ENCODE measurements around the gene SNRK. TPM values are rescaled to one million over a fixed set of nuclear protein-coding genes. Genes with fewer than 3 reads are reported as not detected.

The SNRK gene
- total RNA-seq, 1 experiment from 2014 or later: 53.3 TPM

DNA sequence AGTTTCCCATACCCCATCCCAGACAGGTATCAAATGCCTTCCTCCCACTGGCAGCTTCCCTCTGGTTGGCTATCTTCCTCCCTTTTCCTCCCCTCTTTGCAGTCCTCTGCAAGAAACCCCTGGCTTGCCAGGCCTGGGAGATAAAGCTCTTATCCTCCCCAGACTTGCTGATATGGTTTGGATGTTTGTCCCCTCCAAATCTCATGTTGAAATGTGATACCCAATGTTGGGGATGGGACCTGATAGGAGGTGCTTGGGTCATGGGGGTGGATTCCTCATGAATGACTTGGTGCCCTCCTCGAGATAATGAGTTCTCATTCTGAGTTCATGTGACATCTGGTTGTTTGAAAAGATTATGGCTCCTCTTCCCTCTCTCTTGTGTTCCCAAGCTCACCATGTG lies 32.2 kb upstream of the SNRK start:
- no peaks in the 10 kb centered on the region for H3F3A ChIP-seq (ENCODE audit: low read length, unreplicated experiment)
- H3K36me3 ChIP-seq (ENCODE audit: low read depth, low read length): no peaks in the 10 kb centered on the region
- ChIA-PET CTCF (no interaction called here), POLR2A (ENCODE audit: unreplicated experiment) (no interaction called here)
- no peaks in the 10 kb centered on the region for H3K9me2 ChIP-seq (replicated peaks; ENCODE audit: low read length)
- H3K4me3 ChIP-seq (ENCODE audit: low read length): no peak overlapping the region
- no peaks in the 10 kb centered on the region for H4K20me1 ChIP-seq (ENCODE audit: low read length)
- no peak overlapping the region for H2AFZ ChIP-seq (ENCODE audit: low read length)
- no peaks in the 10 kb centered on the region for H3K79me2 ChIP-seq (ENCODE audit: low read length)
- no peaks in the 10 kb centered on the region for H3K4me1 ChIP-seq (ENCODE audit: insufficient read depth, low read length)
- H3K9ac ChIP-seq (ENCODE audit: low read length): no peak overlapping the region
- no peak for ATAC-seq
- H3K9me3 ChIP-seq (ENCODE audit: low read length): no peaks in the 10 kb centered on the region
- intact Hi-C loops (cut with micrococcal nuclease): no loop called here
- H3K27me3 ChIP-seq (ENCODE audit: low read length): no peaks in the 10 kb centered on the region
- H3K27ac ChIP-seq (ENCODE audit: low read length): no peak overlapping the region
- H3K4me2 ChIP-seq (ENCODE audit: low read length): no peak overlapping the region
- no peak for DNase-seq
- TF ChIP-seq EZH2 (IDR thresholded peaks at IDR 0.05; ENCODE audit: low read length, unreplicated experiment): no peak
- TF ChIP-seq, protein P1, sequence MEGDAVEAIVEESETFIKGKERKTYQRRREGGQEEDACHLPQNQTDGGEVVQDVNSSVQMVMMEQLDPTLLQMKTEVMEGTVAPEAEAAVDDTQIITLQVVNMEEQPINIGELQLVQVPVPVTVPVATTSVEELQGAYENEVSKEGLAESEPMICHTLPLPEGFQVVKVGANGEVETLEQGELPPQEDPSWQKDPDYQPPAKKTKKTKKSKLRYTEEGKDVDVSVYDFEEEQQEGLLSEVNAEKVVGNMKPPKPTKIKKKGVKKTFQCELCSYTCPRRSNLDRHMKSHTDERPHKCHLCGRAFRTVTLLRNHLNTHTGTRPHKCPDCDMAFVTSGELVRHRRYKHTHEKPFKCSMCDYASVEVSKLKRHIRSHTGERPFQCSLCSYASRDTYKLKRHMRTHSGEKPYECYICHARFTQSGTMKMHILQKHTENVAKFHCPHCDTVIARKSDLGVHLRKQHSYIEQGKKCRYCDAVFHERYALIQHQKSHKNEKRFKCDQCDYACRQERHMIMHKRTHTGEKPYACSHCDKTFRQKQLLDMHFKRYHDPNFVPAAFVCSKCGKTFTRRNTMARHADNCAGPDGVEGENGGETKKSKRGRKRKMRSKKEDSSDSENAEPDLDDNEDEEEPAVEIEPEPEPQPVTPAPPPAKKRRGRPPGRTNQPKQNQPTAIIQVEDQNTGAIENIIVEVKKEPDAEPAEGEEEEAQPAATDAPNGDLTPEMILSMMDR (conservative IDR thresholded peaks at IDR 0.05; ENCODE audit: low read depth, low read length): no peak
- TF ChIP-seq EZH2phosphoT487 (IDR thresholded peaks at IDR 0.05; ENCODE audit: borderline replicate concordance, low read length): no peak
- no TSS peak for BruUV-seq (replicated peaks)

DNA sequence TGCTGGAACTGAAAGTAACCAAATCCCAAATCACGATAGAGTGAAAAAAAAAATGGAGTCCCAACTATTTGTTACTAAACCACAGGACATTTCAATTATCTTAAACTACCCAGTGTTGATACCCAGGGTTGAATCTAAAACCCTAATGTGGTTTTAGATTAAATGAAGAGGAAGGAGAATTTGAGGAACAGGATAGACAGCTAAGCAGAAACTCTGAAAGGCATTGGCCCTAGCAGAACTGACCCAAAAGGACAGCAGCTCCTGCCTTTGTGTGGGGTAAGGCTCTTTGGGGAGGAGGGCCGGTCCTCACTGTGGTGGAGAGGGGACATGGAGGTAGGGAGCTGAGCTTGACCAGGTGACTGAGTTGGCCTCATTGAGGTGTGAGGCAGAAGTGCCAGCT lies 30.7 kb upstream of the SNRK start:
- H3K9me3 ChIP-seq (ENCODE audit: low read length): no peaks in the 10 kb centered on the region
- no TSS peak for BruUV-seq (replicated peaks)
- no peak for ATAC-seq
- H3K4me3 ChIP-seq (ENCODE audit: low read length): no peak overlapping the region
- H2AFZ ChIP-seq (ENCODE audit: low read length): no peak overlapping the region
- intact Hi-C loops (cut with micrococcal nuclease): no loop called here
- TF ChIP-seq EZH2phosphoT487 (IDR thresholded peaks at IDR 0.05; ENCODE audit: borderline replicate concordance, low read length) (no peak), EZH2 (IDR thresholded peaks at IDR 0.05; ENCODE audit: low read length, unreplicated experiment) (no peak)
- TF ChIP-seq, protein P1 (conservative IDR thresholded peaks at IDR 0.05; ENCODE audit: low read depth, low read length): no peak
- DNase-seq: no peak
- no peaks in the 10 kb centered on the region for H4K20me1 ChIP-seq (ENCODE audit: low read length)
- POLR2A ChIA-PET (ENCODE audit: unreplicated experiment): no interaction called here
- no peaks in the 10 kb centered on the region for H3K27me3 ChIP-seq (ENCODE audit: low read length)
- no peak overlapping the region for H3K4me2 ChIP-seq (ENCODE audit: low read length)
- H3F3A ChIP-seq (ENCODE audit: low read length, unreplicated experiment): no peaks in the 10 kb centered on the region
- H3K9me2 ChIP-seq (replicated peaks; ENCODE audit: low read length): no peaks in the 10 kb centered on the region
- peaks cover 9% of the 10 kb centered on the region; the same call in 1 of the 2 replicates for H3K4me1 ChIP-seq (ENCODE audit: insufficient read depth, low read length)
- H3K36me3 ChIP-seq (ENCODE audit: low read depth, low read length): no peaks in the 10 kb centered on the region
- H3K9ac ChIP-seq (ENCODE audit: low read length): no peak overlapping the region
- no peaks in the 10 kb centered on the region for H3K79me2 ChIP-seq (ENCODE audit: low read length)
- CTCF ChIA-PET: no interaction called here
- no peak overlapping the region for H3K27ac ChIP-seq (ENCODE audit: low read length)

DNA sequence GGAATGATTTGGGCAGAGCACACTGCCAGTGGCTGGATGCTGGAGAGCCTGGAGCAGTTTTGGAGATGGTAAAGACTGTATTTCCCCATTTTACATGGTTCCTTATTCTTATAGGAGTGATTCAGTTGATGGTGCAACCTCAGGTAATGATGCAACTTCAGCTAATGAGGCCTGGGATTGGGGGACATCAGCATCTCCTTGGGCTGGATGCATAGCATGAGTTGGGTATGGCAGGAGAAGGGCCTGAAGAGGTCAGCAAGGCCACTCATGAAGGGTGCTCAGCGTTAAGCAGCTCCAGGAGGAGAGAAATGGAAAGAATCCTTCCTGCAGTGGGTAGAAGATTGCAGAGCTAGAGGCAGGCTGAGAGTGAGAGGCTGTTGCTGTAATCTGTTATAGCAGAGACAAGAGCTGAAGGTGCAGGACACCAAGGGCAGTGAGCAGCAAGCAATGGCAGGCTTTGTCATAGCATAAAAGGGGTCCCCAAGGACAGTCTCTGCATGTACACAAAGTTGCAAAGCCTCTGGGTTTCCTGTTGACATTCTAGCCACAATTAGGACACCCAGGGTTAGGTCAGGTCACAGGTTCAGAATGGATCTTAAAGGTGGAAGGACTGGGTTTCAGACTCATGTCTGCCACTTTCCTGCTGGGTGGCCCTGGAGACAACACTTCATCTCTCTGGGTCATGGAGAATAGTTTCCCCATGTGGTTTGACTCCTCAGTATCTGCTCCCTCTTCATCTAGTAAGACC lies 29.5 kb upstream of the SNRK start:
- intact Hi-C loops (cut with micrococcal nuclease): no loop called here
- no peaks in the 10 kb centered on the region for H3F3A ChIP-seq (ENCODE audit: low read length, unreplicated experiment)
- peaks cover 9% of the 10 kb centered on the region; the same call in 1 of the 2 replicates for H3K4me1 ChIP-seq (ENCODE audit: insufficient read depth, low read length)
- ATAC-seq (no peak), DNase-seq (no peak)
- H3K9me3 ChIP-seq (ENCODE audit: low read length): no peaks in the 10 kb centered on the region
- H3K4me2 ChIP-seq (ENCODE audit: low read length): no peak overlapping the region
- H3K4me3 ChIP-seq (ENCODE audit: low read length): no peak overlapping the region
- POLR2A ChIA-PET (ENCODE audit: unreplicated experiment): no interaction called here
- no peak overlapping the region for H3K27ac ChIP-seq (ENCODE audit: low read length)
- H3K9me2 ChIP-seq (replicated peaks; ENCODE audit: low read length): no peaks in the 10 kb centered on the region
- CTCF ChIA-PET: no interaction called here
- H4K20me1 ChIP-seq (ENCODE audit: low read length): no peaks in the 10 kb centered on the region
- no peak for TF ChIP-seq EZH2phosphoT487 (IDR thresholded peaks at IDR 0.05; ENCODE audit: borderline replicate concordance, low read length)
- TF ChIP-seq, protein P1 (conservative IDR thresholded peaks at IDR 0.05; ENCODE audit: low read depth, low read length): no peak
- no peak for TF ChIP-seq EZH2 (IDR thresholded peaks at IDR 0.05; ENCODE audit: low read length, unreplicated experiment)
- no TSS peak for BruUV-seq (replicated peaks)
- no peak overlapping the region for H3K9ac ChIP-seq (ENCODE audit: low read length)
- no peaks in the 10 kb centered on the region for H3K36me3 ChIP-seq (ENCODE audit: low read depth, low read length)
- no peak overlapping the region for H2AFZ ChIP-seq (ENCODE audit: low read length)
- H3K27me3 ChIP-seq (ENCODE audit: low read length): no peaks in the 10 kb centered on the region
- no peaks in the 10 kb centered on the region for H3K79me2 ChIP-seq (ENCODE audit: low read length)
